ENCODE results near the gene CELSR1.

The CELSR1 gene

DNA sequence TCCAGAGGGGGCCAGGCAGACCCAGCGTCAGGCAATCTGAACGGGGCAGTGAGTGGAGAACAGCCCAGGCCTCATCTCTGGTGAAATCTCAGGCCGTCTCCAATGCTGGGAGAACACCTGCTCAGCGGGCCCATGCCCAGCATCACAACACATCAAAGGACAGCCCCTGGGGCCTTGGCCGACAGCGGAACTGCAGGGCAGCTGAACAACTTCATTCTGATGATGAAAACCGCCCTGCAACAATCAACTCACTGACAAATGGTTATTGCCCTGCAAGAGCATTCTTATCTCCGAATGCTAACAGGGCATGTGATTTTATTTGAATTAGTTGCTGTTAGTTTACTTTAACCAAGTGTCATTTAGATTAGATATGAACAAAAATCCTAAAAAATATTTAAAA, 14.6 kb downstream of the CELSR1 start:
- H3K9me3 ChIP-seq = no peaks in the 10 kb centered on the region
- TF ChIP-seq, protein P1, sequence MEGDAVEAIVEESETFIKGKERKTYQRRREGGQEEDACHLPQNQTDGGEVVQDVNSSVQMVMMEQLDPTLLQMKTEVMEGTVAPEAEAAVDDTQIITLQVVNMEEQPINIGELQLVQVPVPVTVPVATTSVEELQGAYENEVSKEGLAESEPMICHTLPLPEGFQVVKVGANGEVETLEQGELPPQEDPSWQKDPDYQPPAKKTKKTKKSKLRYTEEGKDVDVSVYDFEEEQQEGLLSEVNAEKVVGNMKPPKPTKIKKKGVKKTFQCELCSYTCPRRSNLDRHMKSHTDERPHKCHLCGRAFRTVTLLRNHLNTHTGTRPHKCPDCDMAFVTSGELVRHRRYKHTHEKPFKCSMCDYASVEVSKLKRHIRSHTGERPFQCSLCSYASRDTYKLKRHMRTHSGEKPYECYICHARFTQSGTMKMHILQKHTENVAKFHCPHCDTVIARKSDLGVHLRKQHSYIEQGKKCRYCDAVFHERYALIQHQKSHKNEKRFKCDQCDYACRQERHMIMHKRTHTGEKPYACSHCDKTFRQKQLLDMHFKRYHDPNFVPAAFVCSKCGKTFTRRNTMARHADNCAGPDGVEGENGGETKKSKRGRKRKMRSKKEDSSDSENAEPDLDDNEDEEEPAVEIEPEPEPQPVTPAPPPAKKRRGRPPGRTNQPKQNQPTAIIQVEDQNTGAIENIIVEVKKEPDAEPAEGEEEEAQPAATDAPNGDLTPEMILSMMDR (IDR thresholded peaks at IDR 0.05) = no peak
- H3K4me1 ChIP-seq (ENCODE audit: control insufficient read depth in 1 of 2, insufficient read depth in 1 of 2, low read depth in 1 of 2, low read length in 1 of 2) = peaks cover 0 to 2% of the 10 kb centered on the region in 2 experiments
- no peaks in the 10 kb centered on the region for H3K27me3 ChIP-seq
- H3K27ac ChIP-seq = no peak overlapping the region
- no peak overlapping the region for H3K4me3 ChIP-seq (ENCODE audit: low read depth in 1 of 2, low read length in 1 of 2)
- no peaks in the 10 kb centered on the region for H3K36me3 ChIP-seq

DNA sequence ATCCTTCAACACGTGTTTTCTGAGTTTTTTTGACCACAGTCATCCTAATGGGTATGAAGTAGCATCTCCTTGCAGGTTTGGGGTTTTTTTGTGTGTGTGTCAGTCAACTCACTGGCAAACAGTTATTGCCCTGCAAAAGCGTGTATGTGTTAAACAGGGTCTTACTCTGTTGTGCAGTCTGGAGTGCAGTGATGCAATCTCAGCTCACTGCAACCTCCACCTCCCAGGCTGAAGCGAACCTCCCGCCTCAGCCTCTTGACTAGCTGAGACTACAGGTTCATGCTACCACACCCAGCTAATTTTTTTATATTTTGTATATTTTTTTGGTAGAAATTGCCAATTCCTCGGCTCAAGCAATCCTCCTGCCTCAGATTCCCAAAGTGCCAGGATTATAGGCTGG, 15.4 kb downstream of the CELSR1 start:
- H3K9me3 ChIP-seq = no peaks in the 10 kb centered on the region
- TF ChIP-seq, protein P1 (IDR thresholded peaks at IDR 0.05) = no peak
- no peaks in the 10 kb centered on the region for H3K27me3 ChIP-seq
- no peak overlapping the region for H3K4me3 ChIP-seq (ENCODE audit: low read depth in 1 of 2, low read length in 1 of 2)
- H3K4me1 ChIP-seq (ENCODE audit: control insufficient read depth in 1 of 2, insufficient read depth in 1 of 2, low read depth in 1 of 2, low read length in 1 of 2) = no peaks in the 10 kb centered on the region
- H3K36me3 ChIP-seq = no peaks in the 10 kb centered on the region
- no peak overlapping the region for H3K27ac ChIP-seq

DNA sequence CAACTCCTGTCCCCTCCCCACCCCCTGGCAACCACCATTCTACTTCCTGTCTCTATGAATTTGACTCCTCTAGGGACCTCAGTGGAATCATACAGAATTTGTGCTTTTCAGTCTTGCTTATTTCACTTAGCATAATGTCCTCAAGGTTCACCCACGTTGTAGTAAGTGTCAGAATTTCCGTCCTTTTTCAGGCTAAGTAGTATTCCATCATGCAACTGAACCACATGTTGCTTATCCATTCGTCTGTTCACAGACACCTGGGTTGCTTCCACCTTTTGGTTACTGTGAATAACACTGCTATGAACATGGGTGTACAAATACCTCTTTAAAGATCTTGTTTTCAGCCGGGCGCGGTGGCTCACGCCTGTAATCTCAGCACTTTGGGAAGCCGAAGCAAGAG, 16.5 kb downstream of the CELSR1 start:
- H3K4me1 ChIP-seq (ENCODE audit: control insufficient read depth in 1 of 2, insufficient read depth in 1 of 2, low read depth in 1 of 2, low read length in 1 of 2) = no peaks in the 10 kb centered on the region
- H3K27ac ChIP-seq = no peak overlapping the region
- H3K9me3 ChIP-seq = no peaks in the 10 kb centered on the region
- no peaks in the 10 kb centered on the region for H3K27me3 ChIP-seq
- no peaks in the 10 kb centered on the region for H3K36me3 ChIP-seq
- TF ChIP-seq, protein P1 (IDR thresholded peaks at IDR 0.05) = no peak
- no peak overlapping the region for H3K4me3 ChIP-seq (ENCODE audit: low read depth in 1 of 2, low read length in 1 of 2)

DNA sequence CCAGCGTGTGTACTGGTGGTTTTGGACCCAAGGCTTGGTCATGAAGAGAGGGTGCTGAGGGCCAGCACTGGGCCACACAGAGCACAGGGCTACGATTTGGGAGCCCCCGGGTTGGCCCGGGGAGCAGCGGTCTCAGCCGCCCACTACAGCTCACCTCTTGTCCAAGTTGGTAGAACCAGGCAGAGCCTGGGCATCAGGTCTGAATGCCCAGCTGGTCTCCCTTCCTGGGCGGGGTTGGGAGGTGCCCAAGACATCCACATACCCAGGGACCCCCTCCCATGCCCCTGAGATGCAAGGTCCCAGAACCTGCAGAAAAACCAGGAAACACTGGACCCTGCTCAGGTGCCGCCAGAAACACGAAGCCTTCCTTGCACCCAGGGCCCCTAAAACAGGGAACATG, 18.0 kb downstream of the CELSR1 start:
- Histone ChIP-seq H3K9me3 (no peaks in the 10 kb centered on the region), H3K27me3 (no peaks in the 10 kb centered on the region), H3K36me3 (no peaks in the 10 kb centered on the region), H3K4me3 (ENCODE audit: low read depth in 1 of 2, low read length in 1 of 2) (no peak overlapping the region), H3K4me1 (ENCODE audit: control insufficient read depth in 1 of 2, insufficient read depth in 1 of 2, low read depth in 1 of 2, low read length in 1 of 2) (no peaks in the 10 kb centered on the region), H3K27ac (no peak overlapping the region)
- TF ChIP-seq, protein P1 (IDR thresholded peaks at IDR 0.05) = no peak

DNA sequence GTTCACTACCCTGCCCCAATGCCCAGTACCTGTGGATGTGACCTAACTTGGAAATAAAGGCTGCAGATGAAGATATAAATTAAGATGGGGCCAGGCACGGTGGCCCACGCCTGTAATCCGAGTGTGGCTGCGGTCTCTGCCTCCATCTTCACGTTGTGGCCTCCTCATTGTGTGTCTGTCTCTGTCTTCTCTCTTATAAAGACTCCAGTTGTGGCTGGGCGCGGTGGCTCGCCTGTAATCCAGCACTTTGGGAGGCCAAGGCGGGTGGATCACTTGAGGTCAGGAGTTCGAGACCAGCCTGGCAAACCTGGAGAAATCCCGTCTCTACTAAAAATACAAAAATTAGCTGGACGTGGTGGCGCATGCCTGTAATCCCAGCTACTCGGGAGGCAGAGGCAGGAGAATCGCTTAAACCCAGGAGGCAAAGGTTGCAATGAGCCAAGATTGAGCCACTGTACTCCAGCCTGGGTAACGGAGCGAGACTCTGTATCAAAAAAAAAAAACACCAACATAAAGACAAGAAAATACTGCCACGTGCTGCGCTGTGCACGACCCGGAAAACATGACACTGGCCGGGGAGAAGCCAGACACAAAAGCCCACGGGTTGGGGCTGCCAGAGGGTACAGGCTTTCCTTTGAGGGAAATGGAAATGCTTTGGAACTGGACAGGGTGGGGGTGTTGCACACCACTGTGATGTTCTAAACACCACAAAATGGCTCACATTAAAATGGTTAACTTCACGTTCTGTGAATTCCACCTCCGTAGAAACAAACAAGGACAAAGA, 18.7 kb downstream of the CELSR1 start:
- H3K27me3 ChIP-seq = no peaks in the 10 kb centered on the region
- H3K4me3 ChIP-seq (ENCODE audit: low read depth in 1 of 2, low read length in 1 of 2) = no peak overlapping the region
- TF ChIP-seq, protein P1 (IDR thresholded peaks at IDR 0.05) = no peak
- H3K27ac ChIP-seq = no peak overlapping the region
- no peaks in the 10 kb centered on the region for H3K4me1 ChIP-seq (ENCODE audit: control insufficient read depth in 1 of 2, insufficient read depth in 1 of 2, low read depth in 1 of 2, low read length in 1 of 2)
- H3K36me3 ChIP-seq = no peaks in the 10 kb centered on the region
- no peaks in the 10 kb centered on the region for H3K9me3 ChIP-seq
